Esophagus squamous epithelium (tissue), 4 donors: ENCODE measurements around the gene GALC.

Source experiments
- CTCF ChIP-seq, 6 experiments: fragments of 450-650 bp in 4 of 6; fragments of 200-600 bp in 2 of 6; sonication (generic) in 2 of 6; IDR thresholded peaks; one replicate each; pipeline ENCODE4 v1.5.1; 2016 to 2019; ENCODE audit warnings: antibody characterized with exemption in 6 of 6, mild to moderate bottlenecking in 4 of 6, moderate library complexity in 4 of 6
- POLR2A ChIP-seq, 4 donors: fragments of 450-650 bp; IDR thresholded peaks; one replicate each; pipeline ENCODE4 v1.6.1; 2017; ENCODE audit warnings: antibody characterized with exemption in 4 of 4, mild to moderate bottlenecking in 4 of 4, moderate library complexity in 3 of 4

GRCh38 chr14:88016768-88017167 lies 23.8 kb upstream of the GALC start:
- TF ChIP-seq CTCF (IDR thresholded peaks at IDR 0.05) (no peak), POLR2A (IDR thresholded peaks at IDR 0.05) (no peak)
